CD4-positive, alpha-beta T cell treated with Interleukin-15 for 4 hours (primary cell): ENCODE data around the gene FMNL1.

Source experiments
- DNase-seq: peaks from one replicate; pipeline ENCODE4 v3.0.0-alpha.2; 2020; ENCODE audit warnings: low spot score

Gene FMNL1

DNA sequence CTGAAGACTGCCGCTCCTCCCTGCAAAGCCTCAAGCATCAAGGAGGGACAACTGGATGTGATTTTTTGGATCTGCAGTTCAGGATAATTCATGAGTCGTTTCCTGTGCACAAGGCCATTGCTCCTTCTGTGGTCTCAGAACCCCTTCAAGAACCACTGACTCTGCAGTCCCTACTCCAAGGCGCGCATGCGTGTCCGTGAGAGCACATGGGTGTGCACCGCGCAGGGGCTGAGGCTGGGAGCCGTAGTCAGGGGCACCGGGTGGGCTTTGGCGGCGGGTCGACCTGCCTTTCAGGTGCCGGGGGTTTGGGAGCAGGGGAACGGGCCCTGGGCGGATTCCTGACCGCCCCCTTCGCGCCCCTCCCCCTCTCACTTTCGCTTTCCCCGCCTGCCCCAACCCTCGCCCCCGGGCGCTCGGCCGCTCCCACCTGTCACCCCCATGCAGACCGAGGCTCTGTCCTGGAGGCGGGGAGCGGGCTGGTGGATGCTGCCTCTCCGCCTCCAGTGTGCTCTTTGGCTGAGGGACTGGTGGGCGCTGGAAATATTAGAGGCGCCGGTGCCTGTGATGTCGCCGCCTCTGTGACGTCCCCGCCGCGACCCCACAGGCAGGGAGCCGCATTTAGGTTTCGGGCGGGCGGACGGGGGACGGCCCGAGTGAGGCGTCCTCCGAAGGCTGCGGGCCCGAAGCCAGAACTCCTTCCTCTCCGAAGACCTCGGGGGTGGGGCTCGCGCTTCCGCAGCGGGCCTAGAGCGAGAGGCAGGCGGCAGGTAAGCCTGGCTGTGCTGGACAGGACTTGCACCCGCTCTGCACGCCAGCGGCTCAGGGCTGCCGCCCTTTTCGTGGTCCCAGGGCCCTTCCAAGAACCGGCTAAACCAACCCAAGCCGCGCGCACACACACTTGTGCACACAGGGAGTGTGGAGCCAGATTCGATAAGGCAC lies 40.2 kb downstream of the FMNL1 start, which contains the start of gene SPATA32:
Gene SPATA32, minus strand, starts transcription at position 518 of the 939 bp plus-strand sequence. Its CDS starts 78 bp downstream, at position 440.
- peak; percentile 53 for DNase-seq

- no peak for DNase-seq
Measured at GRCh38 chr17:45262516-45263476, 41.1 kb downstream of the FMNL1 start.

DNA sequence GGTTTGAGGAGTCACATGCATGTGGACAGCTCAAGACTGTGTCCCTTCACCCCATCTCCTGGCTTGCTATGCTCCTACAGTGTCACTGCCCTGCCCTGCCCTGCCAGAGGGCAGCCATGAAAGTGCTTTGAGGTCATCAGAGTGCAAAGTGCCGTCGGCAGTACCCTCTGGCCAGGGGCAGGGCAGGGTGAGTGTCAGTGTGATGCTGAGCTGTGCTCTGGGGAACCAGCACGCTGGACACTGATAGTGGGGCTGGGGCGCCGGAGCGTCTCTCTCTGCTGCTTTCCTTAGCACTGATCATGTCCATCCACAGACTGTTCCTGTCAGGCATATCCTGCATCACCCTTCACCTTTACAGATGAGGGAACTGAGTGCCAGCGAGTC lies 41.8 kb downstream of the FMNL1 start:
- no peak for DNase-seq

DNA sequence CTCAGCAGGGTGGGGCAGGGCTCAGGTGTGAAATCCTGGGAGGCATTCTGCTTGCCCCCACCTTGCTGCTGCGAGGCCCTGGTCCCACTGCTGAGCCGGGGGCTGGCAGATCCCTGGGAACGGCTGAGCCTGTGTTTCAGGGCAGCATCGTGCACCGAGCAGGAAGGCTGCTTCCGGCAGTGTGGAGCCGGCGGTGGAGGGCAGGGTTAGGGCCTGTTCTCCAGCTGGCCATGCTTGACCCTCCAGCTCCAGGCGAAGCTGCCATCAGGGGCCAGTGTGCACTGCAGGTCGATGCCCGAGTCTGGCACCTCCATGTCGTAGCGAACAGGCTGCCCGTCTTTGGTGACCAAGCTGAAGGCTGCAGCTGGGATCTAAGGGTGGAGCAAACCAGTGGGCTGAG lies 42.7 kb downstream of the FMNL1 start:
- DNase-seq, result no peak

GRCh38 chr17:45264988-45265387 lies 43.3 kb downstream of the FMNL1 start:
- DNase-seq, result no peak

DNA sequence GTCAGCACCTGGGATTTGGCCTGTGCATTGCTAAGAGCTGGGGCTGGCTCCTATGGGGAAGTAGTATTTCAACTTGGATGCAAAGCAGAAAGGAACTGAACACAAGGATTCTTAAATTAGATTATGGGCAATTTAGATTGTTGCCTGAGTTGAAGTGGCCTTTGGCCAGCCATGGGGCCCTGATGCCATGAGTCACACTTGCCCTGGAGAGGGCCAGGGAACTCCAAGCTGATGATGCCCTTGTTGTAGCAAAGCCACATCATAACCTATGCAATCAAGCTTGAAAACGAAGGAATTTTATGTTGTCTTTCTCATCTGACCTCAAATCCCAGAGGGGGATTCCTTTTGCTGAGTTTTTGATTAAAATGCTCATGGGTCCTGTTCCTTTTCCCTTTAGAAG lies 44.1 kb downstream of the FMNL1 start:
- DNase-seq, result no peak

DNA sequence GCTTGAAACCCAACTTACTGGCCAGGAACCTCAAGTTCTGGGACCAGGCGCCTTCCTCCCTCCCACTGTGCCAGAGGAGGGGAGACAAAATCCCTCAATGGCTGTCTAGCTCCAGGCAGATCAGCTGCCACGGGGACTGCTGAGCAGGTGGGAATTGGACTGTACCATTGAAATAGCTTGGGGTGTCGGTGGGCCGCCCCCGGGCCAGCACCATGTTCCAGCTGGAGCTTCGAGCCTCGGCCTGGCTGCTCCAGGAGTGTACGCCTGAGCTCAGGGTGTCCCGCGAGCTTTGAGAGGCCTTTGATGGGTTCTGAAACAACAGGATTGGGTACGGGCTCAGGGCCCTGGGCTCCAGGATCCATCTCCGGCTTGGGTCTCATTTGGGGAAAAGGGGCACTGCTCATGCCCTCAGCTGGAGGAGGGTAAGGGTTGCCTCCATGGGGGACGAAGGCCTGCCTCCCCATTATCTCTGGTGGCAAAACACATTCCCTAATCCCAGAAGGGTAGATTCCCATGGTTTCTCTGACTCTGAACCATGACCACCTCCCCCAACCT lies 44.8 kb downstream of the FMNL1 start:
- no peak for DNase-seq

GRCh38 chr17:45267436-45268055 lies 45.9 kb downstream of the FMNL1 start:
- no peak for DNase-seq

GRCh38 chr17:45269912-45270311 lies 48.2 kb downstream of the FMNL1 start:
- DNase-seq, result no peak

DNA sequence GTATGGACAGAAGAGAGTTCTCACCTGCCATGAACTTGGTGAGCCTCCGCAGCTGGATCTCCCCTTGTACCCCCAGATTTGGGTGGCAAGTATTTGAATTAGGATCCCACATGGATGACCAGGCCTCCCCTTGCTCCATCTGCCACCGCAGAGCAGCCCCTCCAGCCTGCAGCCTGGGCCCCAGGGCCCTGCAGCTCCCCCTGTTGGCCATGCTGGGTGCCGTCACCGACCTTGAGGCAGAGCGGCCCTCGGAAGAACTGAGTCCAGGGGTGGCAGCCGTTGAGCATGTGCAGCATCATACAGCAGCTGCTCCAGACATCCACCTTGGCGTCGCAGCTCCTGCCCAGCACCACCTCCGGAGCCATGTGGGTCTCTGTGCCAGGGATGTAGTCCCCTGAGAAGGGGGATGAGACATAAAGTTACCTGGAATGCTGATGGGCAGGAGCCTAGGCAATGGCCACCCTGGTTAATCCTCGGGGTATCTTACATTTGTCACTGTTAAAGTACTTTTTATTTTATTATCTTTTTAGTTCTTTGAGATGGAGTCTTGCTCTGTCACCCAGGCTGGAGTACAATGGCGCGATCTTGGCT lies 49.2 kb downstream of the FMNL1 start:
- peak; percentile 48 for DNase-seq

DNA sequence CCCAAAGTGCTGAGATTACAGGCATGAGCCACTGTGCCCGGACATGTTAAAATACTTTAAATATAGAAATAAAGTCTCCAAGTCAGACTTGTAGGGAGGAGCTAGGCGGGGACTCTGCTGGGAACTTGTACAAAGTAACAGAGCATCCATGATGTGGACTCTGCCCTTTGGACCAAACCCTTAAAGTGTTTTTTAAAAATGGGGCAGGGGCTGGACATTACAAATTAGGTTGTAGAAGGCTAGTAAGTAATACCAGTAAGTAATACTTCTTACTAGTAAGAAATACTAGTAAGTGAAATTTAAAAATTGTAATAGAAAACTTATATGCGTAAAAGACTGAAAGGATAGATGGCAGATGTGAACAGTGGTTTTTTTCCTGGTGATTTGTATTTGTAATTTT lies 49.9 kb downstream of the FMNL1 start:
- no peak for DNase-seq

GRCh38 chr17:45273551-45273957 lies 51.9 kb downstream of the FMNL1 start:
- DNase-seq, result no peak

GRCh38 chr17:45274033-45274432 lies 52.3 kb downstream of the FMNL1 start:
- DNase-seq, result no peak

DNA sequence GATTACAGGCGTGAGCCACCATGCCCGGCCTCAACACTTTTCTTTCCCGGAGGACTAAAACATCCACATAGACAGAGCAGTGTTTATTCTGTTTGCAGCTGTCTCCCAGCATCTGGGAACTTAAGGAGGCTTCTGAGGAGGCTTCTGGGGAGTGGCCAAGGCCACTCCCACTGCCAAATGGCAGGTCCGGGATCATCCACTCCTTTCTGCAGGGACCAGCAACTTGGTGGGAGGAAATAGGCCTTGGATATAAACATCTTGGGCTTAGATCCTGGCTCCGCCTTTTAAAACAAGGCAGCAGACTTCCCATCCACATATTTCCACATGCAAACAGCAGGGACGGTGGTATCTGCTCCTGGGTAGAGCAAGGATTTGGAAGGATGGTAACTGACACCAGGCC lies 54.3 kb downstream of the FMNL1 start:
- DNase-seq, result no peak

DNA sequence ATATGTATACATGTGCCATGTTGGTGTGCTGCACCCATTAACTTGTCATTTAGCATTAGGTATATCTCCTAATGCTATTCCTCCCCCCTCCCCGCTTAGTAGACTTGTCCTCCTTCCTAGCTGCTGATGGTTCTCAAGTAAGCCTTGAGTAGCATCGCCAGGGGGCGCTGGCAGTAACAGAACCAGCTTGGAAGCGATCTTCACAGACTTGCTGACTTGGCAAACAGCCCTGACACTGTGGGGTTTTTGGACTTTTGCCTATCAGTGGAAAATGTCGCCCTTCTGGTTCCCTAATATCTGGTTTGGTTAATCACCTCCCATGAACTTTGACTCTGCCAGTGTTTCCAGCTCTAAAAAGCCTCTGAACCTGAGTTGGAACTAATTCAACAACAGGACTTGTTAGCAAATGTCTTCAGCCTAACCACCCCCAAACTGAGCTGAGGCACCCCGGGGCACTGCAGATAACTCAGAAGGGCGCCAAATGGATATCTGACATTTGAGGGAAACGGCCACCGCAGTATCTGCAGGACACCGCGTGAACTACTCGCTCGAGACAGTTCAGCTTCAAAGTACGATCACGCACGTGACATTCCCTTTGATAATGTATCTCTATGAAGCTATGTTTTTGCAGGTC lies 55.6 kb downstream of the FMNL1 start:
- peak; percentile 90 for DNase-seq

- no peak for DNase-seq
Measured at GRCh38 chr17:45277992-45278391, 56.3 kb downstream of the FMNL1 start.

DNA sequence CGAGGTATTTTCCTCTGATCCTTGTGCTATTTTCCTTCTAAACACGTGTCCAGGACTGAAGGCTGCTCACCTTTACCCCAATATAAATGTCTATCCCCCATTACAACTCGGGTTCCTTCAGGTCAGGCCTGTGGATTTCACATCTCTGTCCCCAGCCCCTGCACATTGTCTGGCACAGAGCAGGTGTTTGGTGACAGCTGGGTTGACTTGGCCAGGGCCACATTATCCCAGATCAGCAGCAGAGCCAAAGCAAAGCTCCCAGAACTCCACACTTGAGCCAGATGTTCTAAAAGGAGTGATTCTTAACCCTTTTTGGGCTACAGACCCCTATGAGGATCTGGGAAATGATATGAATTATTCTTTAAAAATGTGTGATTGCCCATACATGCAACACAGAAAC lies 58.2 kb downstream of the FMNL1 start:
- no peak for DNase-seq

DNA sequence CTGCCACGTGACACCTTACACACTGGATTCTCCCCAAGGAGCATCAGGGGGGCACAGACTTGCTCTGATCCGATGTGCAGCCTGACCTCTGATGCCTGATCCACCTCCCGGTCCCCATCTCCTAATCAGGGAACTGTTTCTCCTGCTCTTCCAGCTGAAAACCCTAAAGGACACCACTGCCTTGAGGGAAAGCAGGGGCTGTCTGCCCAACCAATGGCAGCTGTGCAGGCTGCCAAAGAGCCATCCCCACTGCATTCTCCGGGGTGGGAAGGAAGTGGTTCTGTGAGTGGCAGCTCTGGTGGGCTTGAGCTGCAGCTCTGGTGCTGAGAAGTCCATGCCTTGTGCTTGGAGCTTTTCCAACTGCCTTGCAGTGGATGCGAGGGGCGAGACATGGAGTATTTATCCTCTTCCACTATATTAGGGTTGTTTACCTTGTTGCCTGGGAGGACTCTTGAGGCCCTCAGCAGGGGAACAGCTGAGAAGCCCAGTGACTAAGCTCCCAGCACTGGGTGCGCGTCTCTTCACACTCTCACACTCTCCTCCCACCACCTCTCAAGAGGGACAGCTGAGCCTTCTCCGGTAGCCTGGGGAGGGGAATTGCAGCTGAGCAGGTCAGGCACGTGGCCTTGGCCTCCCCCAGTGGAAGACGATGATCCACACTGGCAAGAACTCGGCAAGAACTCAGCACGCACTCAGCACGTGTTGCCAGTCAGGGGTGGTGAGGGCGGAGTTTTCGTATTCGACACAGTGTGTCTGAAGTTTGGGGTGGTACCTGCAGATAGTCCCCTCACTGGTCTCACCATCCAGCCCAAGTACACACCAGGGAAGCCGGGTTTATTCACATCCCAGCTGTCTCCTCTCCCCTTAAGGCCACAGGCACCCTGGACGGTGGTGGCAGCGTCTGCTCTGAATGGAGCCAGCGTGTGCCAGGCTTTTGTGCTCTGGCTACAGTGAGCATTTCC lies 61.3 kb downstream of the FMNL1 start:
- DNase-seq, result no peak

GRCh38 chr17:45283711-45284110 lies 62.0 kb downstream of the FMNL1 start:
- no peak for DNase-seq
